Measurements from ENCODE around the gene KDELR3. TPM values are rescaled to one million over a fixed set of nuclear protein-coding genes. Genes with fewer than 3 reads are reported as not detected.

KDELR3 gene
- 7.2 and 7.3 TPM in 2 replicates for total RNA-seq (2021)
- long read RNA-seq, transcript KDELR3-201 (5 exons, 1,728 nt), result major isoform, 57 of 65 reads
- long read RNA-seq, partial matches to known transcripts, result 0 of 65 reads
- long read RNA-seq, other reads (novel, unspliced or antisense), result 6 of 65 reads

DNA sequence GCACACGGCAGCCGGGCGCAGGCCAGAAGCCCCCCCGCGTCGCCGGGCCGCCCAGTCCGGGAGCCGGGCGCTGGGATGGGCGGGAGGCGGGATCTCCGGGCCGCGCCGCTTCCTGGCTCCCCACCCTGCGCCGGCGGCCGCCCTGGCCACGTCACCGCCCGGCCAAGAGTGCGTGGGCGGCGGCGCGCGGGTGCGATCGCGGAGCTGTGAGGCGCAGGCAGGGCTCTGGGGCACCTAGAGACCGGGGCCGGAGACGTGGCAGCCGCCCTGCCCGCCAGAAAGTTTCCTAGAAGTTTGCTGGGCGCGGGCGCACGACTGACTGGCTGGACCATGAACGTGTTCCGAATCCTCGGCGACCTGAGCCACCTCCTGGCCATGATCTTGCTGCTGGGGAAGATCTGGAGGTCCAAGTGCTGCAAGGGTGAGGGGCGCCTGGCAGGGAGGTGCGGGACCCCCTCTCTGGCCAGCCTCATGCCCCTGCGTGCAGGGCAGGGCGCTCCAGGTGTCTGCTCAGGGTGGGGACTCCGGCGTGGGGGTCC is at the start of gene KDELR3:
KDELR3 (plus strand) TSS at position 193 of the 539 bp plus-strand sequence; CDS start at position 331, 138 bp downstream.
- Histone ChIP-seq H4K91ac (ENCODE audit: insufficient read length, low read depth, low read length) (no peak within 1 kb of the TSS), H3K56ac (ENCODE audit: insufficient read length, low read depth, low read length) (no peak within 1 kb of the TSS), H3T11ph (ENCODE audit: low read length) (no peak within 1 kb of the TSS), H2BK20ac (ENCODE audit: low read depth, low read length, poor library complexity, severe bottlenecking) (no peak within 1 kb of the TSS), H3K4me1 (ENCODE audit: insufficient read depth, low read length) (no peaks in the 10 kb centered on the region), H3K79me2 (ENCODE audit: insufficient read depth, low read length) (no peaks in the 10 kb centered on the region), H2BK12ac (ENCODE audit: insufficient read length, low read depth, low read length) (no peak within 1 kb of the TSS), H2AFZ (ENCODE audit: low read length) (no peak within 1 kb of the TSS), H4K20me1 (ENCODE audit: control insufficient read depth, insufficient read depth, insufficient read length) (peaks cover 3% of the 10 kb centered on the region), H3K23ac (ENCODE audit: insufficient read length, low read depth, low read length) (no peak within 1 kb of the TSS), H3K4me2 (ENCODE audit: insufficient read depth, insufficient read length, low read length) (peak within 1 kb of the TSS; percentile 15), H4K8ac (replicated peaks; ENCODE audit: insufficient read length, low read depth, low read length) (no peak within 1 kb of the TSS), H3K18ac (ENCODE audit: insufficient read length, low read depth, low read length) (no peak within 1 kb of the TSS), H2BK120ac (ENCODE audit: low read depth, low read length, poor library complexity, severe bottlenecking) (no peak within 1 kb of the TSS), H3K27me3 (ENCODE audit: insufficient read depth, low read length) (no peaks in the 10 kb centered on the region; the same call in 1 of the 2 replicates), H2AK5ac (ENCODE audit: insufficient read length, low read length) (no peak within 1 kb of the TSS), H3K23me2 (ENCODE audit: insufficient read length, low read depth, low read length, poor library complexity, severe bottlenecking) (peaks cover 9% of the 10 kb centered on the region), H3K27ac (ENCODE audit: insufficient read length, low read depth, low read length) (no peak within 1 kb of the TSS), H3K9ac (ENCODE audit: extremely low read depth, insufficient read length, low read length) (no peak within 1 kb of the TSS), H4K5ac (ENCODE audit: insufficient read length, low read depth, low read length) (no peak within 1 kb of the TSS), H2BK15ac (ENCODE audit: low read depth, low read length) (no peak within 1 kb of the TSS), H3K9me3 (ENCODE audit: control insufficient read depth, low read depth, low read length) (no peaks in the 10 kb centered on the region), H3K79me1 (ENCODE audit: insufficient read depth, low read depth, low read length, poor library complexity, severe bottlenecking) (no peaks in the 10 kb centered on the region), H3K14ac (ENCODE audit: insufficient read depth, low read length) (peak within 1 kb of the TSS; percentile 43; the same call in 1 of the 2 replicates), H3K4ac (ENCODE audit: low read depth, low read length) (no peak within 1 kb of the TSS), H2BK5ac (ENCODE audit: insufficient read length, low read length) (no peak within 1 kb of the TSS)
- no peak within 1 kb of the TSS for H3K27ac Mint-ChIP-seq
- H3K9me3 Mint-ChIP-seq, result no peaks in the 10 kb centered on the region
- whole genome bisulfite sequencing (ENCODE audit: extremely low coverage, insufficient read length, low lambda C conversion rate), result no CpG with 5 or more reads among the region's 53 CpGs
- no peak for TF ChIP-seq CTCF (conservative IDR thresholded peaks at IDR 0.05)
- H3K27me3 Mint-ChIP-seq (ENCODE audit: low read depth), result peaks cover 57% of the 10 kb centered on the region
- H3K4me3 Mint-ChIP-seq, result peak within 1 kb of the TSS; percentile 69 to 83
- no peaks in the 10 kb centered on the region for H3K36me3 Mint-ChIP-seq (ENCODE audit: insufficient read depth in 1 of 3, low read depth in 3 of 3)
- DNase-seq, result no peak
- peaks cover 21 to 36% of the 10 kb centered on the region in 2 experiments for H3K4me1 Mint-ChIP-seq

Measured in H9 (cell line).